GM12865 (cell line): Measurements from ENCODE around the gene NPPC.
"Not testable (repeated sequence)": the region's sequence is repeated elsewhere in the genome, so short reads cannot be mapped to it uniquely, and the experiment has no call there.

Experiments used
- DNase-seq: peaks from one replicate; pipeline ENCODE4 v3.0.0; 2010; ENCODE audit warnings: low read depth
- H3K4me3 ChIP-seq: 2 replicates; pipeline ENCODE4 v1.5.1; 2011; ENCODE audit warnings: mild to moderate bottlenecking, low read depth, low read length, control low read depth
- CTCF ChIP-seq: IDR thresholded peaks from 2 replicates; pipeline ENCODE4 v1.5.1; 2011; ENCODE audit warnings: low read length, control low read depth, low read depth, inconsistent platforms; ENCODE audit not compliant: insufficient read depth; ENCODE audit errors: missing control alignments

The NPPC gene

GRCh38 chr2:231887756-231888155, 38.4 kb downstream of the NPPC start:
- TF ChIP-seq CTCF = no peak
- no peak for DNase-seq
- no peak overlapping the region for H3K4me3 ChIP-seq

- DNase-seq = peak; percentile 31
- no peak overlapping the region for H3K4me3 ChIP-seq
- TF ChIP-seq CTCF = no peak
Observed at GRCh38 chr2:231886071-231886681, 40.0 kb downstream of the NPPC start.

- no peak overlapping the region for H3K4me3 ChIP-seq
- TF ChIP-seq CTCF = no peak
- DNase-seq = no peak
Observed at GRCh38 chr2:231884438-231885140, 41.6 kb downstream of the NPPC start.

- no peak for TF ChIP-seq CTCF
- no peak overlapping the region for H3K4me3 ChIP-seq
- no peak for DNase-seq
Observed at GRCh38 chr2:231883468-231883881, 42.7 kb downstream of the NPPC start.

- DNase-seq = no peak
- no peak overlapping the region for H3K4me3 ChIP-seq
- TF ChIP-seq CTCF = no peak
Observed at GRCh38 chr2:231882646-231883045, 43.5 kb downstream of the NPPC start.

- H3K4me3 ChIP-seq, DNase-seq: not testable (repeated sequence)
Observed at GRCh38 chr2:231880371-231880770, 45.8 kb downstream of the NPPC start.

GRCh38 chr2:231879216-231879615, 47.0 kb downstream of the NPPC start:
- DNase-seq = no peak
- no peak for TF ChIP-seq CTCF

More at GRCh38 chr2:231879216-231879615, 47.0 kb downstream of the NPPC start:
- no peak overlapping the region for H3K4me3 ChIP-seq
